ENCODE data around the gene LETM1.

DNA sequence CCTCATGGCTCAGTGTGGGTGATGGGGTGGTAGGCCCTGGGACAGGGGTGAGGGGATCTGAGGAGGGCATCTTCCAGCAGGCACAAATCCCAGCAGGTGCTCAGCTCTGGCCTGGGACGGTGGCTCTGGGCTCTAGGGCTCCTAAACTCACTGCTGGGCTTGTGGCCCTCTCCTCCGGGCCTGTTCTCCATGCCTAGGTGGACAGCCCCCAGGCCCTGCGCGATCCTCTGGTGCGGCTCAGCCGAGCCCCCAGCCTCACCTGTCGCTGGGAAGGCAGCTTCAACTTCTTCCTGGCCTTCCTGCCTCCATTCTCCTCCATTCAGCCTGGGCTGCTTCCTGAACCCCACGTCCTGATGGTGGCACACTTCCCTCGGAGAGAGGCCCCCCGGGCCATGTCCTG is 82.2 kb downstream of the LETM1 start:
- no peak for TF ChIP-seq ZFP3 (CRISPR knock-in tag; IDR thresholded peaks at IDR 0.05)
- TF ChIP-seq, protein P1, sequence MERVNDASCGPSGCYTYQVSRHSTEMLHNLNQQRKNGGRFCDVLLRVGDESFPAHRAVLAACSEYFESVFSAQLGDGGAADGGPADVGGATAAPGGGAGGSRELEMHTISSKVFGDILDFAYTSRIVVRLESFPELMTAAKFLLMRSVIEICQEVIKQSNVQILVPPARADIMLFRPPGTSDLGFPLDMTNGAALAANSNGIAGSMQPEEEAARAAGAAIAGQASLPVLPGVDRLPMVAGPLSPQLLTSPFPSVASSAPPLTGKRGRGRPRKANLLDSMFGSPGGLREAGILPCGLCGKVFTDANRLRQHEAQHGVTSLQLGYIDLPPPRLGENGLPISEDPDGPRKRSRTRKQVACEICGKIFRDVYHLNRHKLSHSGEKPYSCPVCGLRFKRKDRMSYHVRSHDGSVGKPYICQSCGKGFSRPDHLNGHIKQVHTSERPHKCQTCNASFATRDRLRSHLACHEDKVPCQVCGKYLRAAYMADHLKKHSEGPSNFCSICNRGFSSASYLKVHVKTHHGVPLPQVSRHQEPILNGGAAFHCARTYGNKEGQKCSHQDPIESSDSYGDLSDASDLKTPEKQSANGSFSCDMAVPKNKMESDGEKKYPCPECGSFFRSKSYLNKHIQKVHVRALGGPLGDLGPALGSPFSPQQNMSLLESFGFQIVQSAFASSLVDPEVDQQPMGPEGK (CRISPR knock-in tag; IDR thresholded peaks at IDR 0.05; ENCODE audit: borderline replicate concordance), result no peak
- TF ChIP-seq, protein P2, sequence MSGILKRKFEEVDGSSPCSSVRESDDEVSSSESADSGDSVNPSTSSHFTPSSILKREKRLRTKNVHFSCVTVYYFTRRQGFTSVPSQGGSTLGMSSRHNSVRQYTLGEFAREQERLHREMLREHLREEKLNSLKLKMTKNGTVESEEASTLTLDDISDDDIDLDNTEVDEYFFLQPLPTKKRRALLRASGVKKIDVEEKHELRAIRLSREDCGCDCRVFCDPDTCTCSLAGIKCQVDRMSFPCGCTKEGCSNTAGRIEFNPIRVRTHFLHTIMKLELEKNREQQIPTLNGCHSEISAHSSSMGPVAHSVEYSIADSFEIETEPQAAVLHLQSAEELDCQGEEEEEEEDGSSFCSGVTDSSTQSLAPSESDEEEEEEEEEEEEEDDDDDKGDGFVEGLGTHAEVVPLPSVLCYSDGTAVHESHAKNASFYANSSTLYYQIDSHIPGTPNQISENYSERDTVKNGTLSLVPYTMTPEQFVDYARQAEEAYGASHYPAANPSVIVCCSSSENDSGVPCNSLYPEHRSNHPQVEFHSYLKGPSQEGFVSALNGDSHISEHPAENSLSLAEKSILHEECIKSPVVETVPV (CRISPR knock-in tag; IDR thresholded peaks at IDR 0.05), result no peak

All from SK-N-SH treated with all-trans-retinoic acid at 6 μM for 48 hours (cell line).